ENCODE data around the gene RAP2A.

DNA sequence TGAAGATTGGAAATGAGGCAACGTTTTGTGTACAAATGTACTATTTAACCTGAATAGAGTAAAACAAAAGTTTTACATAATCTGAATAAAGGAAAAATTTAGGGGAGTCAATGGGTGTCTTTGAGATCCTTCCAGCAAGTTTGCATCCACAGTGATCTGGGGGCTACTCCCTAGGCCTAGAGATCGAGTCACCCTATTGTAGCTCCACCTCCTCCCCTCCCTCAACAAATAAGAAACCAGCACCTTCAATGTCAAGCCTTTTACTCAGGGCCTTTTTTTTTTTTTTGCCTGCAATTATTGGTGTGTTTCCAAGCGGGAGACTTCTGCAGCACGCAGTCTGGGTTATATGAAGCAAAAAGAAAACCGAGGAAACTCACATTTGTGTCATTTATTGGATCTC is 16.3 kb upstream of the RAP2A start:
- TF ChIP-seq, protein P1, sequence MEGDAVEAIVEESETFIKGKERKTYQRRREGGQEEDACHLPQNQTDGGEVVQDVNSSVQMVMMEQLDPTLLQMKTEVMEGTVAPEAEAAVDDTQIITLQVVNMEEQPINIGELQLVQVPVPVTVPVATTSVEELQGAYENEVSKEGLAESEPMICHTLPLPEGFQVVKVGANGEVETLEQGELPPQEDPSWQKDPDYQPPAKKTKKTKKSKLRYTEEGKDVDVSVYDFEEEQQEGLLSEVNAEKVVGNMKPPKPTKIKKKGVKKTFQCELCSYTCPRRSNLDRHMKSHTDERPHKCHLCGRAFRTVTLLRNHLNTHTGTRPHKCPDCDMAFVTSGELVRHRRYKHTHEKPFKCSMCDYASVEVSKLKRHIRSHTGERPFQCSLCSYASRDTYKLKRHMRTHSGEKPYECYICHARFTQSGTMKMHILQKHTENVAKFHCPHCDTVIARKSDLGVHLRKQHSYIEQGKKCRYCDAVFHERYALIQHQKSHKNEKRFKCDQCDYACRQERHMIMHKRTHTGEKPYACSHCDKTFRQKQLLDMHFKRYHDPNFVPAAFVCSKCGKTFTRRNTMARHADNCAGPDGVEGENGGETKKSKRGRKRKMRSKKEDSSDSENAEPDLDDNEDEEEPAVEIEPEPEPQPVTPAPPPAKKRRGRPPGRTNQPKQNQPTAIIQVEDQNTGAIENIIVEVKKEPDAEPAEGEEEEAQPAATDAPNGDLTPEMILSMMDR (IDR thresholded peaks at IDR 0.05) = no peak
- TF ChIP-seq POLR2AphosphoS5 (IDR thresholded peaks at IDR 0.05) = no peak

Measured in suprapubic skin (tissue), 3 donors.